Sigmoid colon (tissue), 7 donors: Measurements from ENCODE around the gene LYRM4. TPM values are rescaled to one million over a fixed set of nuclear protein-coding genes. Genes with fewer than 3 reads are reported as not detected.

Source experiments
- DNase-seq: peaks from one replicate; pipeline ENCODE4 v3.0.0-alpha.2; 2019
- H3K27ac ChIP-seq, 4 donors: fragments of 200-600 bp; sonication (generic); one replicate each; pipeline ENCODE4 v1.5.1; 2016 to 2019; ENCODE audit warnings: mild to moderate bottlenecking in 1 of 4
- H3K27me3 ChIP-seq, 3 donors: fragments of 200-600 bp; sonication (generic); one replicate each; pipeline ENCODE4 v1.5.1; 2019; ENCODE audit warnings: mild to moderate bottlenecking in 1 of 3
- H3K36me3 ChIP-seq, 4 donors: fragments of 200-600 bp; sonication (generic); one replicate each; pipeline ENCODE4 v1.5.1; 2016 to 2019
- H3K4me1 ChIP-seq, 4 donors: fragments of 200-600 bp; sonication (generic); one replicate each; pipeline ENCODE4 v1.5.1; 2017 to 2019
- H3K4me3 ChIP-seq, 4 donors: fragments of 200-600 bp; sonication (generic); one replicate each; pipeline ENCODE4 v1.5.1; 2017 to 2019; ENCODE audit warnings: mild to moderate bottlenecking in 2 of 4, moderate library complexity in 1 of 4
- H3K9me3 ChIP-seq, 4 donors: fragments of 200-600 bp in 3 of 4; sonication (generic) in 3 of 4; one replicate each; pipeline versions ENCODE4 v1.5.1 to v1.6.1; 2013 to 2019
- EP300 ChIP-seq, 4 donors: sonication (generic); formaldehyde crosslinking; IDR thresholded peaks; one replicate each; pipeline ENCODE4 v1.6.1; 2017; ENCODE audit warnings: antibody characterized with exemption in 4 of 4
- POLR2A ChIP-seq, 2 donors: fragments of 450-650 bp; IDR thresholded peaks; one replicate each; pipeline ENCODE4 v1.6.1; 2016; ENCODE audit warnings: antibody characterized with exemption in 2 of 2, mild to moderate bottlenecking in 2 of 2, moderate library complexity in 2 of 2
- POLR2AphosphoS5 ChIP-seq, 4 donors: sonication (generic); formaldehyde crosslinking; IDR thresholded peaks; one replicate each; pipeline ENCODE4 v1.6.1; 2017; ENCODE audit warnings: antibody characterized with exemption in 4 of 4
- WGBS, 2 donors: extraction: QIAGEN DNeasy Blood & Tissue Kit; methylation state at CpG; one replicate each; pipeline ENCODE4 v1.1.7; 2013; 5-methylcytosine and 5-hydroxymethylcytosine counted together
- intact Hi-C: fragments of 100-400 bp; cut with DNase I; formaldehyde crosslinking; loops from one replicate; pipeline ENCODE4 v1.15.1; 2023
- polyA plus RNA-seq, 3 donors: library from polyadenylated mRNA; stranded (reverse); fragments of 200-250 nt; gene quantifications; one replicate each; pipeline ENCODE4 v1.2.3, GENCODE V29; 2013
- total RNA-seq, 4 donors: library from RNA; depleted of rRNA; stranded (reverse); fragments of >200 nt; gene quantifications; one replicate each; pipeline ENCODE4 v1.1.0, GENCODE V29; 2016
- TF ChIP-seq, protein P1 (sequence below), 4 experiments: fragments of 450-650 bp in 3 of 4; fragments of 200-600 bp in 1 of 4; IDR thresholded peaks; one replicate each; pipeline ENCODE4 v1.5.1; 2016 to 2019; ENCODE audit warnings: antibody characterized with exemption in 4 of 4, mild to moderate bottlenecking in 3 of 4, moderate library complexity in 2 of 4
- donor health status: healthy with polysubstance abuse.
- donor health status: Bipolar disorder and iron deficiency.
- donor health status: healthy.

LYRM4 gene
- total and polyA plus RNA-seq, 7 donors: 11.3 to 29.3 (median 22.2) TPM

DNA sequence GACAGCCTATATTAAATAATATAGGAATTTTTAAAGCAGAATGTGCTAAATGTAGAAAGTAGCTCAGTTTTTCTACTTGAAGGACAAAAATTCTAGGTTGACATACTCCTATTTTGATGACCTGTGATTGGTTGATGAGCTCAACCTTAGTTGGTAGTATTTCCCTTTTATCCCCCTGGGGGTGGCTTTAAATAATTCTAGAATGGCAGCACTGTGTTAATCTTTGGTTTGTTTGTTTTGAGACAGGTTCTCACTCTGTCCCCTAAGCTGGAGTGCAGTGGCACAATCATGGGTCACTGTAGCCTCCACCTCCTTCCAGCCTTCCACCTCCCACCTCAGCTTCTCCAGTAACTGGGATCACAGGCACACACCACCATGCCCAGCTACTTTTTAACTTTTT, 29.8 kb upstream of the LYRM4 start:
- Histone ChIP-seq H3K27ac (no peak overlapping the region), H3K36me3 (no peaks in the 10 kb centered on the region), H3K4me3 (no peak overlapping the region), H3K9me3 (no peaks in the 10 kb centered on the region), H3K27me3 (no peaks in the 10 kb centered on the region), H3K4me1 (peaks cover 0 to 24% (median 16%) of the 10 kb centered on the region in 4 donors)
- intact Hi-C loops: no loop called here
- TF ChIP-seq, protein P1, sequence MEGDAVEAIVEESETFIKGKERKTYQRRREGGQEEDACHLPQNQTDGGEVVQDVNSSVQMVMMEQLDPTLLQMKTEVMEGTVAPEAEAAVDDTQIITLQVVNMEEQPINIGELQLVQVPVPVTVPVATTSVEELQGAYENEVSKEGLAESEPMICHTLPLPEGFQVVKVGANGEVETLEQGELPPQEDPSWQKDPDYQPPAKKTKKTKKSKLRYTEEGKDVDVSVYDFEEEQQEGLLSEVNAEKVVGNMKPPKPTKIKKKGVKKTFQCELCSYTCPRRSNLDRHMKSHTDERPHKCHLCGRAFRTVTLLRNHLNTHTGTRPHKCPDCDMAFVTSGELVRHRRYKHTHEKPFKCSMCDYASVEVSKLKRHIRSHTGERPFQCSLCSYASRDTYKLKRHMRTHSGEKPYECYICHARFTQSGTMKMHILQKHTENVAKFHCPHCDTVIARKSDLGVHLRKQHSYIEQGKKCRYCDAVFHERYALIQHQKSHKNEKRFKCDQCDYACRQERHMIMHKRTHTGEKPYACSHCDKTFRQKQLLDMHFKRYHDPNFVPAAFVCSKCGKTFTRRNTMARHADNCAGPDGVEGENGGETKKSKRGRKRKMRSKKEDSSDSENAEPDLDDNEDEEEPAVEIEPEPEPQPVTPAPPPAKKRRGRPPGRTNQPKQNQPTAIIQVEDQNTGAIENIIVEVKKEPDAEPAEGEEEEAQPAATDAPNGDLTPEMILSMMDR (IDR thresholded peaks at IDR 0.05): no peak
- TF ChIP-seq POLR2A (IDR thresholded peaks at IDR 0.05) (no peak), EP300 (IDR thresholded peaks at IDR 0.05) (no peak), POLR2AphosphoS5 (IDR thresholded peaks at IDR 0.05) (no peak)
- DNase-seq: no peak

DNA sequence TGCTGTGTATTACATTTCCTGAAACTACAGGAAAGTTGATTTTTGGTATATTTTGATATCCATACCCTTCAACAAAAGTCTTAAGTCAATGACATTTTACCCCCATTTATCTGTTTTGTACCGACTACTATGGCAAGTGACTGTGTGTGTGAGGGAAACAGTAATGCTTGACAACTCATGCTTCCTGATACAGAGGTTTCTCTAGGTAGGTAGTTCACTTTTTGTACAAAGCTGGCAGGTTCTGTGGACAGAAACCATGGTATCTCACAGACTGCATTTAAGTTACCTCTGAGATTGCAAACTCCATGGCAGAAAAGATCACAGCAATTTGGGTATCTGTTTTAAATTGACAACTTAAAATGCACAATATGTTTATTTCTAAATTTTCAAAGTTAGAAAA, 29.3 kb upstream of the LYRM4 start:
- H3K27me3 ChIP-seq: no peaks in the 10 kb centered on the region
- intact Hi-C loops: no loop called here

DNA sequence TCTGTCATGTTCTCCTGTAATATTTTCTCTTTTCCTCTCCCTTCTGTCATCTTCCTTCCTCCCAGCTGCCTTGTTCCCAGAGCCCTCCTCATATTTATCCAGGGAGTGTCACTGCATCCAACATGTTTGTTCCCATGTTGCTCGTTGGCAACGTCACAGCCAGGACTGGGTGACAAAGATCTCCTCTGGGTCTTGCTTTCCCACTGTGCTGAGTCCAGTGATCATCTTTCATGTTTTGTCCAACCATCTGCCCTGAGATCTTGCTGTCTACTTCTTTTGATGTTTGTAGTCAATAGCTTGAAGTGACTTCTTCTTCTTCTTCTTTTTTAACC, 27.2 kb upstream of the LYRM4 start:
- no peak overlapping the region for H3K4me3 ChIP-seq
- WGBS, 2 donors: 69 to 80% methylated on average over 2 of the region's 2 CpGs
- H3K36me3 ChIP-seq: no peaks in the 10 kb centered on the region
- no peaks in the 10 kb centered on the region for H3K9me3 ChIP-seq
- H3K4me1 ChIP-seq: peaks cover 0 to 23% (median 16%) of the 10 kb centered on the region in 4 donors
- intact Hi-C loops: no loop called here
- DNase-seq: no peak
- no peak for TF ChIP-seq POLR2AphosphoS5 (IDR thresholded peaks at IDR 0.05)
- no peak for TF ChIP-seq EP300 (IDR thresholded peaks at IDR 0.05)
- TF ChIP-seq, protein P1 (IDR thresholded peaks at IDR 0.05): no peak
- no peak for TF ChIP-seq POLR2A (IDR thresholded peaks at IDR 0.05)
- no peaks in the 10 kb centered on the region for H3K27me3 ChIP-seq
- H3K27ac ChIP-seq: peak overlapping the region in 2 of 4 donors; percentile 3 to 29

More for the DNA sequence above, 29.3 kb upstream of the LYRM4 start:
- Histone ChIP-seq H3K4me1 (peaks cover 0 to 23% (median 16%) of the 10 kb centered on the region in 4 donors), H3K36me3 (no peaks in the 10 kb centered on the region), H3K27ac (no peak overlapping the region), H3K9me3 (no peaks in the 10 kb centered on the region), H3K4me3 (no peak overlapping the region)
- TF ChIP-seq, protein P1 (IDR thresholded peaks at IDR 0.05): no peak
- TF ChIP-seq POLR2A (IDR thresholded peaks at IDR 0.05): no peak
- no peak for TF ChIP-seq POLR2AphosphoS5 (IDR thresholded peaks at IDR 0.05)
- TF ChIP-seq EP300 (IDR thresholded peaks at IDR 0.05): no peak
- DNase-seq: no peak
- 63 to 97% methylated on average over 1 of the region's 1 CpG for WGBS, 2 donors

DNA sequence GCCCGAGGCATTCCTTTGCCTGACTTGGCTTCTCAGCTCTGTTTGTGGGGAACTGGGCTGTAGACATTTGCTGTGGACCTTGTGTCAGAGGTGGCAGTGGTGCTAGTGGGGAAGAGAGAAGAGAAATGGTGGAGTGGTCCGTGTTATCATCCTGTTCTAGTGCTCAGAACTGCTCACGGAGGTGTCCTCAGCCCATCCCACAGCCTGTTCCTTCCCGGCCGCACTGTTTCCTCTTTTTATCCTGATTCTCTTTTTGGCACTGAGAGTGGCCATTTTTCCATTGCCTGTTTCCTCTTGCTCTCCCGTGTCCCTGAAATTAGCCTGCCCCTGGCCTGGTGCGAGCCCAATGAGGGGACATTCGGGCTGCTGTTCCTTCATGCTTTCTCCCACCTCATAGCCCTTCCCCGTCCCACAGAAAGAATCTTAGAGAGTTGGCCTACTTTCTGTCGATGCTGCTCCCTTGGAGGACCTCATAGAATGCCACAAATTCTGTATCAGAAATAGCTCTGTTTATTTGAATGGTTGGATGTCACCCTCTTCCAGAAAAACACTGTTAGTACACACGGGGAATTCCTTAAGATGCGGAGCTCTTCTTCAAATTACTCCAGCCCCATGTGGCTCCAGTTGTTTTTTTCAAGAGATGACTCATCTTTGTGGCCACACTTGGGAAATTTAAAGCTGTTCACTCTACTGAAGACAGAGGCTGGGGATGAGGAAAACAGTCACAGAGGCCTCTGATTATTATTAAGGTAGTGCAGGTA, 26.6 kb upstream of the LYRM4 start:
- no peak for TF ChIP-seq POLR2AphosphoS5 (IDR thresholded peaks at IDR 0.05)
- TF ChIP-seq, protein P1 (IDR thresholded peaks at IDR 0.05): no peak
- no peak for TF ChIP-seq EP300 (IDR thresholded peaks at IDR 0.05)
- no peak for TF ChIP-seq POLR2A (IDR thresholded peaks at IDR 0.05)
- Histone ChIP-seq H3K27me3 (no peaks in the 10 kb centered on the region), H3K36me3 (no peaks in the 10 kb centered on the region), H3K4me3 (no peak overlapping the region), H3K27ac (peak overlapping the region in 2 of 4 donors; percentile 3 to 29), H3K4me1 (peaks cover 0 to 20% (median 16%) of the 10 kb centered on the region in 4 donors), H3K9me3 (no peaks in the 10 kb centered on the region)
- 80 to 84% methylated on average over 12 of the region's 12 CpGs for WGBS, 2 donors
- no peak for DNase-seq
- intact Hi-C loops: no loop called here

GRCh38 chr6:5286780-5287179, 26.0 kb upstream of the LYRM4 start:
- H3K27ac ChIP-seq: no peak overlapping the region
- H3K9me3 ChIP-seq: no peaks in the 10 kb centered on the region
- peaks cover 0 to 18% (median 13%) of the 10 kb centered on the region in 4 donors for H3K4me1 ChIP-seq
- DNase-seq: no peak
- intact Hi-C loops: no loop called here
- no peaks in the 10 kb centered on the region for H3K36me3 ChIP-seq
- no peak for TF ChIP-seq EP300 (IDR thresholded peaks at IDR 0.05)
- no peak overlapping the region for H3K4me3 ChIP-seq
- WGBS, 2 donors: 90 to 93% methylated on average over 7 of the region's 7 CpGs
- no peaks in the 10 kb centered on the region for H3K27me3 ChIP-seq
